ENCODE results near the gene ELOVL5. TPM values are rescaled to one million over a fixed set of nuclear protein-coding genes. Genes with fewer than 3 reads are reported as not detected.

Gene ELOVL5
- polyA plus RNA-seq, 1 of the 3 experiments (the other 2 are of a cell fraction) = 31.9 TPM

GRCh38 chr6:53258774-53259155, 90.0 kb downstream of the ELOVL5 start:
- Histone ChIP-seq H3K27me3 (ENCODE audit: insufficient read depth) (no peaks in the 10 kb centered on the region), H3K4me3 (ENCODE audit: low read depth in 2 of 2, low read length in 1 of 2) (no peak overlapping the region), H2AFZ (ENCODE audit: low read depth) (no peak overlapping the region), H3F3A (replicated peaks; ENCODE audit: insufficient read depth) (no peaks in the 10 kb centered on the region), H4K20me1 (ENCODE audit: insufficient read depth) (no peaks in the 10 kb centered on the region), H3K36me3 (replicated peaks in 1 of 2; ENCODE audit: control insufficient read depth in 1 of 2, insufficient read depth in 2 of 2, low read length in 1 of 2) (peaks cover 29 to 30% of the 10 kb centered on the region in 2 experiments), H3K9ac (no peak overlapping the region), H3K4me2 (no peak overlapping the region), H3K9me3 (no peaks in the 10 kb centered on the region), H3K9me2 (no peaks in the 10 kb centered on the region), H3K79me2 (ENCODE audit: insufficient read depth) (no peaks in the 10 kb centered on the region), H3K27ac (ENCODE audit: low read depth in 2 of 2, low read length in 1 of 2) (no peak overlapping the region), H3K4me1 (ENCODE audit: control insufficient read depth in 1 of 2, insufficient read depth in 2 of 2, low read depth in 1 of 2, low read length in 1 of 2) (peaks cover 0 to 5% of the 10 kb centered on the region in 2 experiments; a peak in 1 of 4 replicates)
- no peak for DNase-seq
- ChIA-PET POLR2A (no interaction called here), CTCF (interaction anchor here (0.8 kb wide), 1 partner anchor 36 kb away, joined by 3 read pairs; no protein-coding TSS in a partner anchor)
- 97% methylated on average over 5 of the region's 5 CpGs for WGBS (ENCODE audit: low lambda C conversion rate)
- TF ChIP-seq, protein P1, sequence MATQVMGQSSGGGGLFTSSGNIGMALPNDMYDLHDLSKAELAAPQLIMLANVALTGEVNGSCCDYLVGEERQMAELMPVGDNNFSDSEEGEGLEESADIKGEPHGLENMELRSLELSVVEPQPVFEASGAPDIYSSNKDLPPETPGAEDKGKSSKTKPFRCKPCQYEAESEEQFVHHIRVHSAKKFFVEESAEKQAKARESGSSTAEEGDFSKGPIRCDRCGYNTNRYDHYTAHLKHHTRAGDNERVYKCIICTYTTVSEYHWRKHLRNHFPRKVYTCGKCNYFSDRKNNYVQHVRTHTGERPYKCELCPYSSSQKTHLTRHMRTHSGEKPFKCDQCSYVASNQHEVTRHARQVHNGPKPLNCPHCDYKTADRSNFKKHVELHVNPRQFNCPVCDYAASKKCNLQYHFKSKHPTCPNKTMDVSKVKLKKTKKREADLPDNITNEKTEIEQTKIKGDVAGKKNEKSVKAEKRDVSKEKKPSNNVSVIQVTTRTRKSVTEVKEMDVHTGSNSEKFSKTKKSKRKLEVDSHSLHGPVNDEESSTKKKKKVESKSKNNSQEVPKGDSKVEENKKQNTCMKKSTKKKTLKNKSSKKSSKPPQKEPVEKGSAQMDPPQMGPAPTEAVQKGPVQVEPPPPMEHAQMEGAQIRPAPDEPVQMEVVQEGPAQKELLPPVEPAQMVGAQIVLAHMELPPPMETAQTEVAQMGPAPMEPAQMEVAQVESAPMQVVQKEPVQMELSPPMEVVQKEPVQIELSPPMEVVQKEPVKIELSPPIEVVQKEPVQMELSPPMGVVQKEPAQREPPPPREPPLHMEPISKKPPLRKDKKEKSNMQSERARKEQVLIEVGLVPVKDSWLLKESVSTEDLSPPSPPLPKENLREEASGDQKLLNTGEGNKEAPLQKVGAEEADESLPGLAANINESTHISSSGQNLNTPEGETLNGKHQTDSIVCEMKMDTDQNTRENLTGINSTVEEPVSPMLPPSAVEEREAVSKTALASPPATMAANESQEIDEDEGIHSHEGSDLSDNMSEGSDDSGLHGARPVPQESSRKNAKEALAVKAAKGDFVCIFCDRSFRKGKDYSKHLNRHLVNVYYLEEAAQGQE (IDR thresholded peaks at IDR 0.05; ENCODE audit: low read depth, low read length) = no peak
- TF ChIP-seq NRF1 (IDR thresholded peaks at IDR 0.05; ENCODE audit: low read depth, low read length) (no peak), ELF1 (IDR thresholded peaks at IDR 0.05) (no peak), FOXJ3 (CRISPR knock-in tag; IDR thresholded peaks at IDR 0.05) (no peak), SIN3A (IDR thresholded peaks at IDR 0.05; ENCODE audit: borderline replicate concordance, low read depth, low read length) (no peak), CHD2 (IDR thresholded peaks at IDR 0.05; ENCODE audit: low read length, partially characterized antibody) (no peak), TAF1 (IDR thresholded peaks at IDR 0.05; ENCODE audit: borderline replicate concordance, low read depth, low read length) (no peak), GATA2 (CRISPR knock-in tag; IDR thresholded peaks at IDR 0.05) (no peak), YY1 (IDR thresholded peaks at IDR 0.05; ENCODE audit: low read depth) (no peak), EZH2phosphoT487 (IDR thresholded peaks at IDR 0.05; ENCODE audit: borderline replicate concordance, low read depth) (no peak), PBX3 (IDR thresholded peaks at IDR 0.05) (no peak)

- Histone ChIP-seq H3K4me3 (ENCODE audit: low read depth in 2 of 2, low read length in 1 of 2) (no peak overlapping the region), H4K20me1 (ENCODE audit: insufficient read depth) (no peaks in the 10 kb centered on the region), H3K4me1 (ENCODE audit: control insufficient read depth in 1 of 2, insufficient read depth in 2 of 2, low read depth in 1 of 2, low read length in 1 of 2) (peaks cover 0 to 3% of the 10 kb centered on the region in 2 experiments; a peak in 1 of 4 replicates), H3K36me3 (replicated peaks in 1 of 2; ENCODE audit: control insufficient read depth in 1 of 2, insufficient read depth in 2 of 2, low read length in 1 of 2) (peaks cover 29 to 30% of the 10 kb centered on the region in 2 experiments), H2AFZ (ENCODE audit: low read depth) (no peak overlapping the region), H3F3A (replicated peaks; ENCODE audit: insufficient read depth) (no peaks in the 10 kb centered on the region), H3K79me2 (ENCODE audit: insufficient read depth) (no peaks in the 10 kb centered on the region), H3K4me2 (no peak overlapping the region), H3K27me3 (ENCODE audit: insufficient read depth) (no peaks in the 10 kb centered on the region), H3K9me3 (no peaks in the 10 kb centered on the region), H3K9me2 (no peaks in the 10 kb centered on the region), H3K27ac (ENCODE audit: low read depth in 2 of 2, low read length in 1 of 2) (no peak overlapping the region; a peak in 1 of 4 replicates), H3K9ac (no peak overlapping the region)
- DNase-seq = no peak
- ChIA-PET CTCF (interaction anchor here (0.8 to 2.1 kb wide), 2 partner anchors 36 to 86 kb away, joined by 3 to 13 read pairs; no protein-coding TSS in a partner anchor), POLR2A (no interaction called here)
- TF ChIP-seq CTCF (IDR thresholded peaks at IDR 0.05) (no peak), NFIC (IDR thresholded peaks at IDR 0.05; ENCODE audit: borderline replicate concordance) (no peak), MXI1 (IDR thresholded peaks at IDR 0.05; ENCODE audit: low read depth, low read length) (no peak)
- WGBS (ENCODE audit: low lambda C conversion rate) = 100% methylated on average over 2 of the region's 2 CpGs
These were observed 90.5 kb downstream of the ELOVL5 start for GRCh38 chr6:53258076-53258773.

Measured in SK-N-SH (cell line).